Stromal cell of bone marrow (primary cell): ENCODE measurements around the gene CBLC.

Source experiments
- DNase-seq: peaks from one replicate; pipeline ENCODE4 v3.0.0-alpha.2; 2012; ENCODE audit warnings: low read depth

Gene CBLC

DNA sequence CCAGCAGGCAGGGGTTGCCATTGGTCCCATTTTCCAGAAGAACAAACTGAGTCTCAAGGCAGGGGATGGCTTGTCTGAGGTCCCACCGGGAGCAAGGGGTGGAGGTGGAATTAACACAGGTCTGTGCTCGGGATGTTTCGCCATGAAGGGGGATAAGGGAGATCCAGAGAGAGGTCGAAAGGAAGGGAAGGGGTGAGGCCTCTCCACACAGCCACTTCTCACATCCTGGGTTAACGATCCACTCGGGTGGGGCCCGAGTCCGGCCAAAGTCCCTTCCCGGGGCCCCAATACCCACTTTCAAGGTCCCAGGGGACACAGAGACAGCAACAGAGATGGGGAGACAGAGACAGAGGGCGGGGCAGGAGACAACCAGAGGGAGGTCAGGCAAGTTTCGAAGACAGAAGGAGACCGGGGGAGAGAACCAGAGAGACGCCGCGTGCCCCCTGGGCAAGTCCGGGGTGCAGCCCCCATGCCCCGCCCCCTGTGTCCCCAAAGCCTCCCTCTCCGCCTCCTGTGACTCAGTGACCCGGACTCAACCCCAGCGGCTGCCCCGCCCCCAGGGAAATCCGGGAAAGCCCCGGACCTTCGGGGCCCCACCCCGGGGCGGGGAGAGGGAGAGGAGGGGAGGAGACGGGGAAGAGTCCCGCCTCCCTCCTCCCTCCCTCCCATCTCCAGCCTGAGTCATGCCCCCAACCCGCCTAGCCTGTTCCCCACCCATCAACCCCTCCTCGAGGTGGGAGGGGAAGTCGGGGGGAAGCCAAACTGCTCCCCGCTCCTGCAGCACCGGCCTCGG lies 30.5 kb upstream of the CBLC start:
- DNase-seq: peak; percentile 96

DNA sequence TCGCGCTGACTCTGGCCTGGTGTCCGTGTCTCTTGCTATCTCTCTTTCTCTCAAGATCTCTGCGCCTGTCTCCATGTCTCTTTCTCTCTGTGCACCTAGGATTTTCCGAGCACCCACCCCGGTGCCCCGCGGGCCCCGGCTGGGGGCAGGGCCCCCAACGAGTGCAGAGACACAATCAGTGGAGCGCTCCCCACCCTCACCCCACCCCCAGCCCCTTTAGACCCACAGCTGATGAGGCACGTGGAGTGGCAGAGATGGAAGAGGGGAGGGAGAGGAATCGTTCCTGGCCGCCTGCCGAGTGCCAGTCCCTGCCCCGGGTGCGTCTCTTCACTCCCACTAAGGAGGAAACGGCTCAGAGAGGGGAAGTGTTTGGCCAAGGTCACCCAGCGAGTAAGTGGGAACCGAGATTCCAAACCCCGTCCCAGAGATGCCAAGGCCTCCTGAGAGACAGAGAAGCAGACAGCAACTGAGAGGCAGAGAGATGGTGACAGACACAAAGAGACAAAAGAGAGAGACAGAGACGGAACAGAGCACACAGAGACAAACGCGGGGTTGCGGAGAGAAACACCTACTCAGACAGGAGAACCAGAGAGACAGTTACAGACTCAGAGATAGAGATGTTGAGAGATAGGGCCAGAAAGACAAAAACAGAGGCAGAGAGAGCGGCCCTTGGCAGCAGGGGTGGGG lies 29.8 kb upstream of the CBLC start:
- no peak for DNase-seq

DNA sequence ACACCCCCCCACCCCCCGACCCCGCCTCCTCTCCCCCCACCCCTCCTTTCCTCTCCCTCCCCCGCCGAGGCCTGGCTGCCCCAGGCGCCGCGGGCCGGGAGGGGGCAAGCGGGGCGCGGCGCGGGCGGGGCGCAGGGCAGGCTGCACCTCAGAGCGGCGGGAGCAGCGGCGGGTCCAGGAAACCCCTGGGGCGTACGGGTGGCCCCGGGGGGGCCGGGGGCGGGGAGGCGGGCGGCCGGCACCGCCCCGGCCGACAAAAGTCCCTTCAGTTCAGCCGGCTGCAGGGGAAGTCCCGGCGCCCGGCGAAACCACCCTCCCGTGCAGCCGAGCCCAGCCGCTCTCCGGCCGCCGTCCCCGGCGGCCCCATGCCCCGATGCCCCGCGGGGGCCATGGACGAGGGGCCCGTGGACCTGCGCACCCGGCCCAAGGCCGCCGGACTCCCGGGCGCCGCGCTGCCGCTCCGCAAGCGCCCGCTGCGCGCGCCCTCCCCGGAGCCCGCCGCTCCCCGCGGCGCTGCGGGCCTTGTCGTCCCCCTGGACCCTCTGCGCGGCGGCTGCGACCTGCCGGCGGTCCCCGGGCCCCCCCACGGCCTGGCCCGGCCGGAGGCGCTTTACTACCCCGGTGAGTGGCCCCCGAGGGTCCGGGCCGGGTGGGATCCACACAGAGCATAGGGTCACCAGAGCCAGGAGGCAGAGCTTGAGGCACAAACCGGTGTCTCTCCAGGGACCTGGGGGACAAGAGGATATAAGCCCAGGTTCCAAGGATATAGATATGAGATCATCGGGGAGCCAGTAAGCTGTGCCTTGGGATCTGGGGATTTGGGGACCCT lies 29.1 kb upstream of the CBLC start, which contains the start of gene BCL3:
Gene BCL3 (plus strand): TSS at position 283 of the 829 bp plus-strand sequence. CDS start 83 bp downstream, at position 366.
- DNase-seq: peak; percentile 58

DNA sequence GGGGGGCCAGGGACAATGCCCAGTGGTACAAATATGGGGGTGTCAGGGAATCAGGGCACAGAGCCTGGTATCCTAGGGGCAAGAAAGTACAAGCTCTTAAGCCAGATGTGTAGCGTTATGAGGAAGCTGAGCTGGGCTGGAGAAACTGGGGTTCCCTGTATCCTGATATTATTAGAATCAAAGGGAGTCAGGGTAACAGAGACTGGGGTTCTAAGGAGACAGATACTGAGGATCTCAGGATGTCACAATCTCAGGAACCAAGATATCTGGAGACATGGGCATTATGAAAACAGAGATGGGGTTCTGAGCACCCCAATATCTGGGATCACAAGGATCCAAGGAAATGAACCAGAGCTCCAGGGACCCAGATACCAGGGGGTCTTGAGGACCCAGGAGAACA lies 28.4 kb upstream of the CBLC start:
- DNase-seq: no peak

DNA sequence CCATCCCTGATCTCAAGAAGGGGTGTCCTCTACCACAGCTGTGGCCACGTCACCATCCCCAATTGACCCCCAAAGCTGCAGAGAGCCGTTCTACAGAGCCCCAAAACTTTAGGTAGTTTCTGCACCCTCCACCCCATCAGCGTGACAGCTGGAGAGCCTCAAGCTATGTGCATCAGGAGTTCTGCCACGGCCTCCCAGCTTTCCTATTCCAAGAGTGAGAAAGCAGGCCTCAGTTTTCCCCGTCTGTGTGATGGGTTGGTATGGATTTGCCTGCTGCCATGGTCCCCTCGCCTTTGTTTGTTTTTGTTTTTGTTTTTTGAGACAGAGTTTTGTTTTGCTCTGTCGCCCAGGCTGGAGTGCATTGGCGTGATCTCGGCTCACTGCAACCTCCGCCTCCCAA lies 27.7 kb upstream of the CBLC start:
- no peak for DNase-seq

DNA sequence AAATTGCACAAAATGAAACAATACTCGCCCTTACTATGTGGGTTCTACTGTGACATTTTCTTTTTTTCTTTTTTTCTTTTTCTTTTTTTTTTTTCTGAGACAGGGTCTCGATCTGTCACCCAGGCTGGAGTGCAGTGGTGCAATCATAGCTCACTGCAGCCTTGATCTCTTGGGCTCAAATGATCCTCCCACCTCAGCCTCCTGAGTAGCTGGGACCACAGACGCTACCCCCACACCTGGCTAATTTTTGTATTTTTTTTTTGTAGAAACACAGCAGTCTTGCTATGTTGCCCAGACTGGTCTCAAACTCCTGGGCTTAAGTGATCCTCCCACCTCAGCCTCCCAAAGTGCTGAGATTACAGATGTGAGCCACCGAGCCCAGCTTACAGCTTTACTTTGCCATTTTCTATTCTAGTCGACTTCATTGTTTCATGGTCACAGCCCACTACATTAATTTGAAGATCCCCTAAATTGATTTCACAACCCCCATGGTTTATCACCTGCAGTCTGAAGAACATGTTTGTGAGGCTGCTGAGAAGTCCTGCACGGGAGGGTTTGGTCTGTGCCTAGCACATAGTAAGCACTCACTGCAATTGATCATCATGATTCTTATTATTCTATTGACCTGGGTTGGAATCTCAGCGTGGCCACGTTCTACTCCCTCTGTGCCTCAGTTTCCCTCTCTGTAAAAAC lies 25.4 kb upstream of the CBLC start:
- no peak for DNase-seq

DNA sequence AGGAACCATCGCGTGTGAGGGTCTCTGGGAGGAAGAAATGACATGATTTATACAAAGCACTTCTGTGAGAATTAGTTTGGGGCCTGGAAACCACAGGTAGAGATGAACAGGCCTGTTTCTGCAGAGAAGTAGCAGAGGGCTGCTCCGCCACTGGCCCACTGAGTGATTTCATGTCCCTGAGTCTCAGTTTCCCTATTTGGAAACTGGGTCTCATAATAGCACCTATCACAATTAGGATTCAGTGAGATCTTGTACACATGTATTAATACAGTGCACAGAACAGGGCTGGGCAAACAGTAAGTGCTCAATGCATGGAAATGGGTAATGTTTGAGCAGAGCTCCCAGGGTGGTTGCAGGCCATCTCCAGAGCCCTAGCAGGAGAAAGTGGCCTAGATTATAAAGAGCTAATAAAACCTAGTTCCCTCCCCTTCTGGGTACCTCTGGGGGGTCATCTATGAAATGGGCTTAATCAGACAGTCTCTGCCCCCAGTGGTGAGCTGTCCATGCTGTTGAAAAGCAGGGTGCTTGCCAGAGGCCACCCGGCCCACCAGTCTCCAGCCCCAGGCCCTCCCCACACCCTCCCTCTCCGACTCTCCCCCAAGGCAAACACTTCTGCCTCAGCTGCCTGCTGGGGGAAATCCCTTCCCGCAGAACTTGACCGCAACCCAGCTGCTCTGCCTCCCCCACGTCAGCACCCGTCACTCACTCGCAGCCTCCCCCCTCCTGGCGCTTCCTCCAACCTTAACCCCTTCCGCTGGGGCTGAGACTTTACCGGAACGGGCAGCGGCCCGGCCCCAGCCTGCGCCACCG lies 24.7 kb upstream of the CBLC start:
- DNase-seq: peak; percentile 92

DNA sequence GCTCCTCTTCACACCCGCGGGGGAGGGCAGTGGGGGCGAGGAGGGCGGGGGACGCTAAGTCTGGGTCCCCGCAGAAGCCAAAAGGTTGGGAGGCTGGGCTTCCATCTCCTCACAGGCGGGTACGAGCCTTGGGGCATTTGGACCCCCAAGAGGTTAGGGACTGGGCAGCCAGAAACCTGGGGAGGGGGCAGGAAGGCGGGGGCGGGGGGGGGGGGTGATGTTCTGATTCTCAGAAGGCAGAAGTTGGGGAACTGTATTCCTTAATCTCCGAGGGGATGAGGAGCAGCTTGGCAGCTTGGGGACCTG lies 24.1 kb upstream of the CBLC start:
- DNase-seq: no peak

DNA sequence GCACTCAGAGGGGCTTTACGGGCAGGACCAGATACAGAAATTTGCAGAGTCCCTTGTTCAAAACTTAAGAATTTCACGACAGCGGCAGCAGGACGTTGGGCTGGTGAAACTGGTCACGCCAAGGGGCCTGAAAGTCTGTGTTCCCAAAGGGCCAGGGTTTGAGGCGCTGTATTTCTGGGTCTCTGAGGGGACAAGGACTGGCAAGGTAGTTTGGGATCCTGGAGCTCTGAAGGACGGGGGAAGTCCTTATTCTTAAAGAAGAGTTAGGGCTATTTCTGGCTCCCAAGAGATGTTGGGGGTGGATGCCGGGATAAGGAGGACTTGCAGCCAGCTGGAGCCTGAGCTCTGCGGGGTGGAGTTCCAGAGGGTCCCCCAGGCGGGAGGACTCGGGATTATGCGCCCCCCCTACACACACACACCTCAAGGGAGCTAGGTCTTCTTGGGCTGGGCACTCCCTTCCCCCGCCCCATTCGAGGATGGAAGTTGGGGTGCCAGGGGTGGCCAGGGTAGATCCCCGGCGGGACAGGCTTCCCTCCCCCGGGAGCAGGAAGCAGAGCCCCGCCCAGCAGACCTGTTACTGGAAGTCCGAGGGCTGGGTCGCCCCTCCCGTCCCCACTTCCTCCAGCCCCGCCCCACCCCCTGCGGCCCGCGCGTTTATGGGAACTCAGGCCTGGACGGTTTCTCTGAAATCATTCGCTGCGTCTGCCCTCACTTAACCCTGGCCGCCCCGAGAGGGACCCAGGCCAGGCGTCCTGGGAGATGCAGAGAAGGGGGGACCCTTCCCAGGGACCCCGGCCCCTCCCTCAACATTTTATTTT lies 23.5 kb upstream of the CBLC start:
- peak; percentile 69 for DNase-seq

DNA sequence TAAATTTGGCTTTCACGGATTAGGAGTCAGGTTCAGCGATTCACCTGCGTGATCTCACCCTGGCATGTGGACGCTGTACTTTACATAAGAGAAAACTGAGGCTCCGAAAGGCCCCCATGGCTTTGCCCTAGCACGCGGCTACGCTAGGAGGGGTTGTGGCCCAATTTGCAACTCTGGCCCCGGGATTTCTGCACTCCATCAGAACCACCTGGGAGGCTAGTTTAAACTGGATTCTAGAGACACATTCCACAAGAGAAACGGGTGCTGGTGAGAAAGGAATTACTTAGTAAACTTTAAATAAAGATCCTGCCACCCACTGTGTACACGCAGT lies 23.0 kb upstream of the CBLC start:
- no peak for DNase-seq

DNA sequence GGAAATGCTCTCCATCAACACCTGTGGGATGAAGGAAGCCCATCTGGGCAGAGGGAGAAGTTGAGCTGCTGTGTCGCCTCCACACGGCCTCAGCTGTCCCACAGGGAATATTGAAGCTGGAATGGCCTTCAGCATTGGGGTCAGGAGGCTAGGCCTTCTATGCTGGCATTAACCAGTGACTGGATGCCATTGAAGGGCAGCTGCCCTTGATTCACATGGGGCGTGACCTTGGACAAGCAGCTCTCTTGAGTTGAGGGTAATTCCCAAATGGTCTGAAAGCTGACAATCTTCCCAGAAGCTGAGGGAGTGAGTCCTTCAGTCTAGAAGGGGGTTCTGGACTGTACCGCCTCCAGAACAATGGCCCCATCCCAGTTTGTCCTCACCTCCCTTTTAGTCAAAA lies 22.5 kb upstream of the CBLC start:
- no peak for DNase-seq

DNA sequence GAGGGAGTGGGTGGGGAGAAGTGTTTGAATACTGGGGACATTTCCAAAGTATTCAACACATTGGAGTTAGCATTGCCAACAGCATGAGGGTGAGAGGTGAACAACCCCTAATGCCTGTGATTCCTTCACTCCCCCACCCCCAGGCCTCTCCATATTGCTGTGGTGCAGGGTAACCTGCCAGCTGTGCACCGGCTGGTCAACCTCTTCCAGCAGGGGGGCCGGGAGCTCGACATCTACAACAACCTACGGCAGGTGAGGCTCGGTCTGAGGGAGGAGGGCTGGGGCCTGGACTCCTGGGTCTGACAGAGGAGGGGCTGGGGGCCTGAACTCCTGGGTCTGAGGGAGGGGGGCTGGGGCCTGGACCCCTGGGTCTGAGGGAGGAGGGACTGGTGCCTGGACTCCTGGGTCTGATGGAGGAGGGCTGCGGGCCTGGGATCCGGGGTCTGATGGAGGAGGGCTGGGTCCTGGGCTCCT lies 21.6 kb upstream of the CBLC start:
- no peak for DNase-seq

DNA sequence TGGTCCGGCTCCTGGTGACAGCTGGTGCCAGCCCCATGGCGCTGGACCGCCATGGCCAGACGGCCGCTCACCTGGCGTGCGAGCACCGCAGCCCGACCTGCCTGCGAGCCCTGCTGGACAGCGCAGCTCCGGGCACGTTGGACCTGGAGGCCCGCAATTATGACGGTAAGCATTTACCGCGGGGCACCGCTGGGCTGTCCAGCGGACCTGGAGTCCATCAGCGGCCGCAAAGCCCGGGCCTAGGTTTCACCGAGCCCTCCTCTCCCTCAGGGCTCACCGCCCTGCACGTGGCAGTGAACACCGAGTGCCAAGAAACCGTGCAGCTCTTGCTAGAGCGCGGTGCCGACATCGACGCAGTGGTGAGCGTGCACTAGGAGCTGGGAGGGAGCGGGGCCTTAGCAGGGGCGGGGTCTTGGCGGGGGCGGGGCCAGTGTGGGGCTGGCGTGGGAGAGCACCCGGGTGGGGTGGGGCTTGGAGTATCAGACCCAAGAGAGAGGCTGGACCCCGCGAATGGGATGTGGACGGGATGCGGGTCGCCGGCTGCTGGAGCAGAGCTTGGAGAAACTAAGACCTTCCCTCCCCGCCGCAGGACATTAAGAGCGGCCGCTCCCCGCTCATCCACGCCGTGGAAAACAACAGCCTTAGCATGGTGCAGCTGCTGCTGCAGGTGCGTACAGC lies 20.5 kb upstream of the CBLC start:
- DNase-seq: no peak

DNA sequence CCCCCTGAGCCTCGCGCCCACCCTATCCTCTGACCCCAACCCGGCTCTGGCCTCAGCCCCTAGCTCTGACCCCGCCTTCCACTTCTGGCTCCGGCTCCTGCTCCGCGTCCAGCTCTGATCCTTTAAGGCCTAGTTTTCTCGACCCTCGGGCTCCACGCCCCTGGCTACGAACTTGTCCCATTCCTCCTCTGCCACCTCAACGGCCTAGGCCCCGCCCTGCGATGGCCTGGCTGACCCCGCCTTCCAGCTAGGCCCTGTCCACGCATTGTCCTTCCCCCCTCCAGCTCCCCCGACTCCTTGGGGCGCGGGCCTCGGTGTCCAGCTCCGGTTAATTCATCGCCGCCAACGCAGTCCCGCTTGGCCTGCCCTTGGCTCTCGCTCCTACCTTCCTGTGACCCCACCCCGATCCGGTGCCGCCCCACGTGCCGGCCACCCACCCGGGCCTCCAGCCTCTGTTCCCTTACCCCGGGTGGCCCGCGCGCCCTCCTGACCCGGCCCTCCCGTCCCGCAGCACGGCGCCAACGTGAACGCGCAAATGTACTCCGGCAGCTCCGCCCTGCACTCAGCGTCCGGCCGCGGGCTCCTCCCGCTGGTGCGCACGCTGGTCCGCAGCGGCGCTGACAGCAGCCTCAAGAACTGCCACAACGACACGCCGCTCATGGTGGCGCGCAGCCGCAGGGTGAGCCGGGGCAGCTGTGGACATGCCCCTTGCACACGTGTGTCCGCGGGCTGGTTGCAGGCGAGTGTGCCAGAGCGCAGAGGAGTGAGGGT lies 19.8 kb upstream of the CBLC start:
- DNase-seq: no peak

DNA sequence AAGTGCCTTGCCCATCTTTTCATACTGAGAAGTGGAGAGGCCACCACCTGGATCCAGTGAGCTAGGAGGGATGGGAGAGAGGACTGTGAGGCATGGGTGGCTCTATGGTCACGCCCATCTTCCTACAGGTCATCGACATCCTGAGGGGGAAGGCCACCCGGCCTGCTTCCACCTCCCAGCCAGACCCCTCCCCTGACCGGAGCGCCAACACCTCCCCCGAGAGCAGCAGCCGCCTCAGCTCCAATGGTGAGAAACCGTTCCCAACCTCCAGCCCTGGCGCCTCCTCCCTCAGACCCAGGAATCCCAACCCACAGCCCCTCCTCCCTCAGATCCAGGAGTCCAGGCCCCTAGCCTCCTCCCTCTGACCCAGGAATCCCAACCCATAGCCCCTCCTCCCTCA lies 19.1 kb upstream of the CBLC start:
- DNase-seq: no peak

DNA sequence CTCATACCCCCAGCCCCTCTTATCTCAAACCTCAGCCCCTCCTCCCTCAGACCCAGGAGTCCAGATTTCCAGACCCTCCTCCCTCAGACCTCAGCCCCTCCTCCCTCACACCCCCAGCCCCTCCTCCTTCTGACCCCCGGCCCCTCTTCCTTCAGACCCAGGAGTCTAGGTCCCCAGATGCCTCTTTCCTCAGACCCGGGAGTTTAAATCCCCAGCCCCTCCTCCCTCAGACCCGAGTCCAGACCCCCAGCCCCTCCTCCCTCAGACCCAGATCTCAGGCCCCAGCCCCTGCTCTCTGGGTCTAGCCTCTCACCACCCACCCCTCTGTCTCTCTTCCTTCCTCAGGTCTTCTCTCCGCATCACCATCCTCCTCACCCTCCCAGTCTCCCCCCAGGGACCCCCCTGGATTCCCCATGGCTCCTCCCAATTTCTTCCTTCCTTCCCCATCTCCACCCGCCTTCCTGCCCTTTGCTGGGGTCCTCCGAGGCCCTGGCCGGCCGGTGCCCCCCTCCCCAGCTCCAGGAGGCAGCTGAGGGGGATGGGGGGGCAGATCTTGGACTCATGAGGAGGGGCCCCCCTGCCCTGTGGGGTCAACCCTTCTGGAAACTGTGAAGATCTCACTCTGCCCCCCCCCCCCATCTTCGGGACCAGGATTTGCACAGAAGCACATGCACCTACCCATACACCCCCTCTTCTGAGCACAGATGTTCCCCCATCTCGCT lies 18.4 kb upstream of the CBLC start:
- DNase-seq: no peak

DNA sequence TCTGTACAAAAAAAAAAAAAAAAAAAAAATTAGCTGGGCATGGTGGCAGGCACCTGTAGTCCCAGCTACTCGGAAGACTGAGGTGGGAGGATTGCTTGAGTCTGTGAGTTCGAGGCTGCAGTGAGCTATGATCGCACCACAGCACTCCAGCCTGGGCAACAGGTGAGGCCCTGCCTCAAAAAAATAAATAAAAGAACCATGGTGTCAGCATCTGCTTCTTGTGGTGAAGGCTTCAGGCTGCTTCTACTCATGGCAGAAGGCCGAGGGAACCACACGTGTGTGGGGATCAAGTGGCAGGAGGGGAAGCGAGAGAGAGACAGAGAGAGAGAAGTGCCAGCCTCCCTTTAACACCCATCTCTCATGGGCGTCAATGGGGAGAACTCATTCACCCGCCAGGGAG lies 15.7 kb upstream of the CBLC start:
- DNase-seq: no peak
